ENCODE results near the gene NPTX1.

NPTX1 gene

GRCh38 chr17:80520810-80521455 is 44.5 kb upstream of the NPTX1 start:
- Histone ChIP-seq H3K4me2 (ENCODE audit: low read length) (no peak overlapping the region), H3K27me3 (ENCODE audit: control insufficient read depth, low read length) (peaks cover 4% of the 10 kb centered on the region; the same call in 1 of the 2 replicates), H3F3A (ENCODE audit: control insufficient read depth, insufficient read depth) (no peaks in the 10 kb centered on the region), H3K4me3 (ENCODE audit: low read length) (no peak overlapping the region), H3K9me2 (replicated peaks; ENCODE audit: control insufficient read depth, low read length) (no peaks in the 10 kb centered on the region), H3K9me3 (ENCODE audit: control insufficient read depth, insufficient read depth, low read length) (no peaks in the 10 kb centered on the region), H3K36me3 (ENCODE audit: control insufficient read depth, low read length) (no peaks in the 10 kb centered on the region), H3K27ac (ENCODE audit: low read depth, low read length) (no peak overlapping the region), H3K4me1 (ENCODE audit: control insufficient read depth, low read length) (no peaks in the 10 kb centered on the region), H4K20me1 (ENCODE audit: control insufficient read depth, insufficient read depth, low read depth, low read length) (no peaks in the 10 kb centered on the region), H3K79me2 (ENCODE audit: control insufficient read depth, low read length) (no peaks in the 10 kb centered on the region)
- TF ChIP-seq EZH2phosphoT487 (IDR thresholded peaks at IDR 0.05; ENCODE audit: borderline replicate concordance, low read length) (no peak), CTCF (IDR thresholded peaks at IDR 0.05; ENCODE audit: low read depth, low read length, poor library complexity, severe bottlenecking) (no peak)

GRCh38 chr17:80519091-80519781 is 42.8 kb upstream of the NPTX1 start:
- Histone ChIP-seq H3K36me3 (ENCODE audit: control insufficient read depth, low read length) (no peaks in the 10 kb centered on the region), H3K9me2 (replicated peaks; ENCODE audit: control insufficient read depth, low read length) (no peaks in the 10 kb centered on the region), H4K20me1 (ENCODE audit: control insufficient read depth, insufficient read depth, low read depth, low read length) (no peaks in the 10 kb centered on the region), H3K9me3 (ENCODE audit: control insufficient read depth, insufficient read depth, low read length) (no peaks in the 10 kb centered on the region), H3K4me3 (ENCODE audit: low read length) (no peak overlapping the region), H3K27ac (ENCODE audit: low read depth, low read length) (no peak overlapping the region), H3K4me2 (ENCODE audit: low read length) (no peak overlapping the region), H3K79me2 (ENCODE audit: control insufficient read depth, low read length) (no peaks in the 10 kb centered on the region), H3K27me3 (ENCODE audit: control insufficient read depth, low read length) (peaks cover 4% of the 10 kb centered on the region; the same call in 1 of the 2 replicates), H3K4me1 (ENCODE audit: control insufficient read depth, low read length) (no peaks in the 10 kb centered on the region), H3F3A (ENCODE audit: control insufficient read depth, insufficient read depth) (no peaks in the 10 kb centered on the region)
- TF ChIP-seq EZH2phosphoT487 (IDR thresholded peaks at IDR 0.05; ENCODE audit: borderline replicate concordance, low read length) (no peak), CTCF (IDR thresholded peaks at IDR 0.05; ENCODE audit: low read depth, low read length, poor library complexity, severe bottlenecking) (no peak)

- Histone ChIP-seq H3K4me1 (ENCODE audit: control insufficient read depth, low read length) (no peaks in the 10 kb centered on the region), H3K27ac (ENCODE audit: low read depth, low read length) (no peak overlapping the region), H3K36me3 (ENCODE audit: control insufficient read depth, low read length) (no peaks in the 10 kb centered on the region), H3K79me2 (ENCODE audit: control insufficient read depth, low read length) (no peaks in the 10 kb centered on the region), H4K20me1 (ENCODE audit: control insufficient read depth, insufficient read depth, low read depth, low read length) (no peaks in the 10 kb centered on the region), H3K4me3 (ENCODE audit: low read length) (no peak overlapping the region), H3K27me3 (ENCODE audit: control insufficient read depth, low read length) (peaks cover 4% of the 10 kb centered on the region; the same call in 1 of the 2 replicates), H3K9me2 (replicated peaks; ENCODE audit: control insufficient read depth, low read length) (no peaks in the 10 kb centered on the region), H3K9me3 (ENCODE audit: control insufficient read depth, insufficient read depth, low read length) (no peaks in the 10 kb centered on the region), H3K4me2 (ENCODE audit: low read length) (no peak overlapping the region), H3F3A (ENCODE audit: control insufficient read depth, insufficient read depth) (no peaks in the 10 kb centered on the region)
- no peak for TF ChIP-seq EZH2phosphoT487 (IDR thresholded peaks at IDR 0.05; ENCODE audit: borderline replicate concordance, low read length)
- TF ChIP-seq CTCF (IDR thresholded peaks at IDR 0.05; ENCODE audit: low read depth, low read length, poor library complexity, severe bottlenecking): no peak
Observed at GRCh38 chr17:80518392-80518791, 42.0 kb upstream of the NPTX1 start.

Measured in DOHH2 (cell line).